Sigmoid colon (tissue), 4 donors: Measurements from ENCODE around the gene CASTOR2.

ENCODE experiments used
- EP300 ChIP-seq, 4 donors: sonication (generic); formaldehyde crosslinking; IDR thresholded peaks; one replicate each; pipeline ENCODE4 v1.6.1; 2017; ENCODE audit warnings: antibody characterized with exemption in 4 of 4
- POLR2A ChIP-seq, 2 donors: fragments of 450-650 bp; IDR thresholded peaks; one replicate each; pipeline ENCODE4 v1.6.1; 2016; ENCODE audit warnings: antibody characterized with exemption in 2 of 2, mild to moderate bottlenecking in 2 of 2, moderate library complexity in 2 of 2
- TF ChIP-seq, protein P1 (sequence below), 4 experiments: fragments of 450-650 bp in 3 of 4; fragments of 200-600 bp in 1 of 4; IDR thresholded peaks; one replicate each; pipeline ENCODE4 v1.5.1; 2016 to 2019; ENCODE audit warnings: antibody characterized with exemption in 4 of 4, mild to moderate bottlenecking in 3 of 4, moderate library complexity in 2 of 4

DNA sequence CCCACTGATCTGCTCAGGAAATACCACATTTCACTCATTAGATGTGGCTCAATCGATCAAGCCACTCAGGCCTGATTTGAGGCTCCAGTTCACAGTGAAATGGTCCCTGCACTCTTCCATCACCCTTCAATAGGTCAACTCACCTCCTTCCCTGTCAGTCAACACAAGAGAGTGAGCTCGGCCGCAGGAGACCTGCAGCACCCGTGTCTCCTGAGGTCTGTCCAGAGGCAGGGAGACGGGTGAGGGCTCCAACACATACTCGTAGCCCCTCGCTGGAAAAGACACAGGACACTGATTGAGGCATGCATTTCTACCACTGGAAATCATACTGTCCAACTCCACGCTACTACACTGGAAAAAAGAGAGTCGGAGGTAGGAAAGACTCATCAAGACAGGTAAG lies 102.0 kb downstream of the CASTOR2 start:
- TF ChIP-seq, protein P1, sequence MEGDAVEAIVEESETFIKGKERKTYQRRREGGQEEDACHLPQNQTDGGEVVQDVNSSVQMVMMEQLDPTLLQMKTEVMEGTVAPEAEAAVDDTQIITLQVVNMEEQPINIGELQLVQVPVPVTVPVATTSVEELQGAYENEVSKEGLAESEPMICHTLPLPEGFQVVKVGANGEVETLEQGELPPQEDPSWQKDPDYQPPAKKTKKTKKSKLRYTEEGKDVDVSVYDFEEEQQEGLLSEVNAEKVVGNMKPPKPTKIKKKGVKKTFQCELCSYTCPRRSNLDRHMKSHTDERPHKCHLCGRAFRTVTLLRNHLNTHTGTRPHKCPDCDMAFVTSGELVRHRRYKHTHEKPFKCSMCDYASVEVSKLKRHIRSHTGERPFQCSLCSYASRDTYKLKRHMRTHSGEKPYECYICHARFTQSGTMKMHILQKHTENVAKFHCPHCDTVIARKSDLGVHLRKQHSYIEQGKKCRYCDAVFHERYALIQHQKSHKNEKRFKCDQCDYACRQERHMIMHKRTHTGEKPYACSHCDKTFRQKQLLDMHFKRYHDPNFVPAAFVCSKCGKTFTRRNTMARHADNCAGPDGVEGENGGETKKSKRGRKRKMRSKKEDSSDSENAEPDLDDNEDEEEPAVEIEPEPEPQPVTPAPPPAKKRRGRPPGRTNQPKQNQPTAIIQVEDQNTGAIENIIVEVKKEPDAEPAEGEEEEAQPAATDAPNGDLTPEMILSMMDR (IDR thresholded peaks at IDR 0.05) = no peak
- TF ChIP-seq EP300 (IDR thresholded peaks at IDR 0.05) = no peak
- TF ChIP-seq POLR2A (IDR thresholded peaks at IDR 0.05) = no peak
